ENCODE results near the gene STX10.

GRCh38 chr19:13129384-13129783 lies 20.8 kb downstream of the STX10 start:
- no peak for TF ChIP-seq EP300 (IDR thresholded peaks at IDR 0.05)
- TF ChIP-seq CTCF (IDR thresholded peaks at IDR 0.05), result no peak
- TF ChIP-seq POLR2A (IDR thresholded peaks at IDR 0.05; ENCODE audit: low read depth), result no peak

Measured in esophagus muscularis mucosa (tissue), 4 donors.